Measurements from ENCODE around the gene ZNF692.
"Not testable (repeated sequence)": the region's sequence is repeated elsewhere in the genome, so short reads cannot be mapped to it uniquely, and the experiment has no call there.

The ZNF692 gene

GRCh38 chr1:248850124-248850523 lies 8.8 kb downstream of the ZNF692 start:
- DNase-seq (ENCODE audit: low read depth in 4 of 4, low spot score in 1 of 4), result no peak

GRCh38 chr1:248849637-248850036 lies 9.2 kb downstream of the ZNF692 start:
- no peak for DNase-seq (ENCODE audit: low read depth in 4 of 4, low spot score in 1 of 4)

GRCh38 chr1:248849152-248849551 lies 9.7 kb downstream of the ZNF692 start:
- DNase-seq (ENCODE audit: low read depth in 4 of 4, low spot score in 1 of 4), result no peak

- DNase-seq (ENCODE audit: low read depth in 4 of 4, low spot score in 1 of 4), result no peak
Observed at GRCh38 chr1:248848602-248849001, 10.3 kb downstream of the ZNF692 start.

- DNase-seq (ENCODE audit: low read depth in 4 of 4, low spot score in 1 of 4), result no peak
Observed at GRCh38 chr1:248847956-248848561, 10.8 kb downstream of the ZNF692 start.

- no peak for DNase-seq (ENCODE audit: low read depth in 4 of 4, low spot score in 1 of 4)
Observed at GRCh38 chr1:248847181-248847955, 11.5 kb downstream of the ZNF692 start.

GRCh38 chr1:248844526-248844925 lies 14.4 kb downstream of the ZNF692 start:
- no peak for DNase-seq (ENCODE audit: low read depth in 4 of 4, low spot score in 1 of 4)

GRCh38 chr1:248843687-248844086 lies 15.2 kb downstream of the ZNF692 start:
- no peak for DNase-seq (ENCODE audit: low read depth in 4 of 4, low spot score in 1 of 4)

- no peak for DNase-seq (ENCODE audit: low read depth in 4 of 4, low spot score in 1 of 4)
Observed at GRCh38 chr1:248842781-248843331, 16.0 kb downstream of the ZNF692 start.

- no peak for DNase-seq (ENCODE audit: low read depth in 4 of 4, low spot score in 1 of 4)
Observed at GRCh38 chr1:248841702-248842395, 17.0 kb downstream of the ZNF692 start.

GRCh38 chr1:248840946-248841345 lies 17.9 kb downstream of the ZNF692 start:
- DNase-seq (ENCODE audit: low read depth in 4 of 4, low spot score in 1 of 4), result no peak

GRCh38 chr1:248839168-248839555 lies 19.7 kb downstream of the ZNF692 start:
- no peak for DNase-seq (ENCODE audit: low read depth in 4 of 4, low spot score in 1 of 4)

- DNase-seq (ENCODE audit: low read depth in 4 of 4, low spot score in 1 of 4), result peak; percentile 67 to 79 (median 76)
Observed at GRCh38 chr1:248838357-248839167, 20.3 kb downstream of the ZNF692 start.

- peak; percentile 77 to 94 (median 84) for DNase-seq (ENCODE audit: low read depth in 4 of 4, low spot score in 1 of 4)
Observed at GRCh38 chr1:248837781-248838356, 21.0 kb downstream of the ZNF692 start, which contains the start of gene ZNF672. Gene ZNF672, plus strand, starts transcription at chr1:248838224. Its CDS starts 9,051 bp downstream, at chr1:248847275.

- no peak for DNase-seq (ENCODE audit: low read depth in 4 of 4, low spot score in 1 of 4)
Observed at GRCh38 chr1:248837045-248837780, 21.7 kb downstream of the ZNF692 start.

- DNase-seq (ENCODE audit: low read depth in 4 of 4, low spot score in 1 of 4), result no peak
Observed at GRCh38 chr1:248834343-248834940, 24.4 kb downstream of the ZNF692 start.

- DNase-seq (ENCODE audit: low read depth in 4 of 4, low spot score in 1 of 4), result no peak
Observed at GRCh38 chr1:248831842-248832241, 27.0 kb downstream of the ZNF692 start.

GRCh38 chr1:248830718-248831017 lies 28.2 kb downstream of the ZNF692 start:
- not testable (repeated sequence) for DNase-seq (ENCODE audit: low read depth in 4 of 4, low spot score in 1 of 4)

GRCh38 chr1:248828845-248829244 lies 30.0 kb downstream of the ZNF692 start:
- no peak for DNase-seq (ENCODE audit: low read depth in 4 of 4, low spot score in 1 of 4)
